Measurements from ENCODE around the gene PNMA8A.

PNMA8A gene

GRCh38 chr19:46453661-46454060 is 17.7 kb downstream of the PNMA8A start:
- TF ChIP-seq EZH2 (IDR thresholded peaks at IDR 0.05; ENCODE audit: borderline replicate concordance, low read length): no peak
- no peak for TF ChIP-seq CTCF (IDR thresholded peaks at IDR 0.05; ENCODE audit: low read length)
- no peak overlapping the region for H3K27ac ChIP-seq (ENCODE audit: low read depth, low read length, poor library complexity, severe bottlenecking)

GRCh38 chr19:46452186-46452585 is 19.2 kb downstream of the PNMA8A start:
- H3K4me2 ChIP-seq (ENCODE audit: low read length): no peak overlapping the region
- no peaks in the 10 kb centered on the region for H3K9me2 ChIP-seq (ENCODE audit: low read depth, low read length)
- H3K36me3 ChIP-seq (ENCODE audit: insufficient read depth, low read length): no peaks in the 10 kb centered on the region
- TF ChIP-seq CTCF (IDR thresholded peaks at IDR 0.05; ENCODE audit: low read length) (no peak), EZH2 (IDR thresholded peaks at IDR 0.05; ENCODE audit: borderline replicate concordance, low read length) (no peak)
- H3F3A ChIP-seq (ENCODE audit: insufficient read depth, low read length): no peaks in the 10 kb centered on the region
- H3K4me1 ChIP-seq (ENCODE audit: insufficient read depth, low read length, severe bottlenecking): no peaks in the 10 kb centered on the region
- no peaks in the 10 kb centered on the region for H3K9me3 ChIP-seq (ENCODE audit: low read length)
- H3K27me3 ChIP-seq (ENCODE audit: insufficient read depth, low read length): no peaks in the 10 kb centered on the region
- no peak overlapping the region for H3K9ac ChIP-seq (ENCODE audit: low read length)
- H3K79me2 ChIP-seq (ENCODE audit: insufficient read depth, low read length): no peaks in the 10 kb centered on the region
- H3K27ac ChIP-seq (ENCODE audit: low read depth, low read length, poor library complexity, severe bottlenecking): no peak overlapping the region
- H4K20me1 ChIP-seq (ENCODE audit: insufficient read depth, low read length): no peaks in the 10 kb centered on the region
- H2AFZ ChIP-seq (ENCODE audit: low read length): no peak overlapping the region
- H3K4me3 ChIP-seq (ENCODE audit: low read depth, low read length, poor library complexity, severe bottlenecking): no peak overlapping the region

More at GRCh38 chr19:46453661-46454060, 17.7 kb downstream of the PNMA8A start:
- no peaks in the 10 kb centered on the region for H3K9me2 ChIP-seq (ENCODE audit: low read depth, low read length)
- H3K4me3 ChIP-seq (ENCODE audit: low read depth, low read length, poor library complexity, severe bottlenecking): no peak overlapping the region
- no peaks in the 10 kb centered on the region for H3K9me3 ChIP-seq (ENCODE audit: low read length)
- no peaks in the 10 kb centered on the region for H3K27me3 ChIP-seq (ENCODE audit: insufficient read depth, low read length)
- H2AFZ ChIP-seq (ENCODE audit: low read length): no peak overlapping the region
- no peaks in the 10 kb centered on the region for H3F3A ChIP-seq (ENCODE audit: insufficient read depth, low read length)
- no peak overlapping the region for H3K4me2 ChIP-seq (ENCODE audit: low read length)
- no peak overlapping the region for H3K9ac ChIP-seq (ENCODE audit: low read length)
- H4K20me1 ChIP-seq (ENCODE audit: insufficient read depth, low read length): no peaks in the 10 kb centered on the region
- H3K36me3 ChIP-seq (ENCODE audit: insufficient read depth, low read length): no peaks in the 10 kb centered on the region
- no peaks in the 10 kb centered on the region for H3K4me1 ChIP-seq (ENCODE audit: insufficient read depth, low read length, severe bottlenecking)
- no peaks in the 10 kb centered on the region for H3K79me2 ChIP-seq (ENCODE audit: insufficient read depth, low read length)

DNA sequence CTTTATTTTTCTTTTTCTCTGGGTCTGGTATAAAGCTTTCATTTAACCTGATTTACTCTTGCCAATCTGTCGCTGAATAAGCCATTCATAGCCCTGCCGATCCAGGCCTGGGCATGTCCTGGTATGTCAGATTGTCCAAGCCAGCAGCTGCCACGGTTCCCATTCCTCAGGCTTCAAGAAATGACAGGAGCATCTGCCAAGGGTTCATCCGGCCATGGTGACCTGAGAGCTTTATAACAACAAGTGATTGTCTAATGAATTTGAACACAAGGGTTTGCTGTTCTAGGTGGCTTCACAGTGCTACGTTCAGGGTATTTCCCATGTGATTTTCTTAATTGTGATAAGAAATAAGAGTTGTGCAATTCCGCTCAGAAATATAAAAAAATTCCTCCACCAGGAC is 20.0 kb downstream of the PNMA8A start:
- H3K27ac ChIP-seq (ENCODE audit: low read depth, low read length, poor library complexity, severe bottlenecking): no peak overlapping the region
- H3K36me3 ChIP-seq (ENCODE audit: insufficient read depth, low read length): no peaks in the 10 kb centered on the region
- H3F3A ChIP-seq (ENCODE audit: insufficient read depth, low read length): no peaks in the 10 kb centered on the region
- no peak overlapping the region for H3K4me3 ChIP-seq (ENCODE audit: low read depth, low read length, poor library complexity, severe bottlenecking)
- no peak overlapping the region for H2AFZ ChIP-seq (ENCODE audit: low read length)
- H3K9me3 ChIP-seq (ENCODE audit: low read length): no peaks in the 10 kb centered on the region
- H4K20me1 ChIP-seq (ENCODE audit: insufficient read depth, low read length): no peaks in the 10 kb centered on the region
- no peaks in the 10 kb centered on the region for H3K79me2 ChIP-seq (ENCODE audit: insufficient read depth, low read length)
- H3K4me2 ChIP-seq (ENCODE audit: low read length): no peak overlapping the region
- no peaks in the 10 kb centered on the region for H3K4me1 ChIP-seq (ENCODE audit: insufficient read depth, low read length, severe bottlenecking)
- TF ChIP-seq EZH2 (IDR thresholded peaks at IDR 0.05; ENCODE audit: borderline replicate concordance, low read length) (no peak), CTCF (IDR thresholded peaks at IDR 0.05; ENCODE audit: low read length) (no peak)
- H3K9ac ChIP-seq (ENCODE audit: low read length): no peak overlapping the region
- no peaks in the 10 kb centered on the region for H3K27me3 ChIP-seq (ENCODE audit: insufficient read depth, low read length)
- no peaks in the 10 kb centered on the region for H3K9me2 ChIP-seq (ENCODE audit: low read depth, low read length)
